ENCODE data around the gene LY6G6D.
A peak's percentile ranks its signal among the peaks of the same experiment; 100 is the strongest.

The LY6G6D gene

DNA sequence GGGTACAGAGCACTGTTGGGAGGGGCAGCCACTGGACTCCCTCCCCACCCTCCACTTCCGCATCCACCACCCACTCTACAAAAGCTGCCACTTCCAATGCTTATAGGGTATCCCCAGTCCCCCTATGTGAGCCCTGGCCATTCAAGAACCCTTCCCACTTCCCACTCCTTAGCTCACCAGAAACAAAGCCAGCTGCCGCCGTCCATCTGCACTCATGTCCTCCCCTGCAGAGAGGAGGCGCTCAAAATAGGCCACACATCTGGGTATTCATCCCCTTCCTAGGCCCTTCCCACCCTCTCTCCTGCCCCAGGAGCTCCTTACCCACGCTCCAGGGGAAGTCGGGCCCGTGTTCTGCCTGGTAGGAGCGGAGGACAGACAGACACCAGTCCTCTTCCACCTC is 27.8 kb upstream of the LY6G6D start:
- no peak for DNase-seq (ENCODE audit: low spot score)
- in situ Hi-C loops (cut with MboI; ENCODE audit: low sequenced_read_pairs, unreplicated experiment) = loop anchor here (10.0 kb wide), 1 partner anchor 267 kb away; the partner anchor contains the start of genes NELFE and SKIC2
- TF ChIP-seq, protein P1, sequence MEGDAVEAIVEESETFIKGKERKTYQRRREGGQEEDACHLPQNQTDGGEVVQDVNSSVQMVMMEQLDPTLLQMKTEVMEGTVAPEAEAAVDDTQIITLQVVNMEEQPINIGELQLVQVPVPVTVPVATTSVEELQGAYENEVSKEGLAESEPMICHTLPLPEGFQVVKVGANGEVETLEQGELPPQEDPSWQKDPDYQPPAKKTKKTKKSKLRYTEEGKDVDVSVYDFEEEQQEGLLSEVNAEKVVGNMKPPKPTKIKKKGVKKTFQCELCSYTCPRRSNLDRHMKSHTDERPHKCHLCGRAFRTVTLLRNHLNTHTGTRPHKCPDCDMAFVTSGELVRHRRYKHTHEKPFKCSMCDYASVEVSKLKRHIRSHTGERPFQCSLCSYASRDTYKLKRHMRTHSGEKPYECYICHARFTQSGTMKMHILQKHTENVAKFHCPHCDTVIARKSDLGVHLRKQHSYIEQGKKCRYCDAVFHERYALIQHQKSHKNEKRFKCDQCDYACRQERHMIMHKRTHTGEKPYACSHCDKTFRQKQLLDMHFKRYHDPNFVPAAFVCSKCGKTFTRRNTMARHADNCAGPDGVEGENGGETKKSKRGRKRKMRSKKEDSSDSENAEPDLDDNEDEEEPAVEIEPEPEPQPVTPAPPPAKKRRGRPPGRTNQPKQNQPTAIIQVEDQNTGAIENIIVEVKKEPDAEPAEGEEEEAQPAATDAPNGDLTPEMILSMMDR (IDR thresholded peaks at IDR 0.05; ENCODE audit: borderline replicate concordance, control extremely low read depth, extremely low read depth, insufficient read depth, missing control alignments) = no peak

DNA sequence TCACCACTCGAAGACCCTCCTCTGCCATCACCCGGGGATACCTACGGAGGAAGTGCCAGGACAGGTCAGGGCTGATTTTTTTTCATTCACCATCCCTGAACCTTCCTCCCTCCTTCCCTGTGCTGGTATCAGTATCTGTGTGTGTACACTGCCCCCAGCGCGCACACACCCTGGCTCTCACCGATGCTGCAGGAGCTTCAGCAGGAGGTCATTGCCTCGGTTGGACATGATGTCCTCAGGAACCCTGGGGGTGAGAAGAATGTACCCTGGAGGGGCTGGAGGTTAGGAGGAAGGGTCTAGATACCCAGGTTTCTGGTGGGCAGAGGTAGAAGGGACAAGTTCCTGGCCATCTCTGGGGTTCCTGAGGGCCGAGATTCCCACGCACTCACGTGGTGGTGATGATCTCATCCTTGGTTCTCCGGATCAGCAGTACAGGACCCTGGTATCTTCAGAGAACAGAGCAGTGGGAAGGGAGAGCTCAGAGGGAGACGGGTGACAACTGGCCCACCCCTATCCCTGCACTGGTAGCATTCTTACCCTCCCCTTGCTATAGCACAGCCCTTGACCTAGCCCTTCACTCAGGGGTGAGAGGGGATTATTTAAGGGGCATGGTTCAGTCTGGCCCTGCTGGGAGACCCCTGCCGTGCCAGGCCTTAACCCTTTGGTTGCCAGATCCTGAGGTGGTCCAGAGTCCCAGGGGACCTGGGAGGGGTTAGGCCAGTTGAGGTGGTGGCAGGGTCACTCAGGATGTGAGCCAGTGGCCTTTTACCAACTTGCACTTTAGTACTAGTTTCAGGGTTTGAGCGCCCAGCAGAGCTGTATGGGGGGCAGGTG is 27.1 kb upstream of the LY6G6D start:
- in situ Hi-C loops (cut with MboI; ENCODE audit: low sequenced_read_pairs, unreplicated experiment) = loop anchor here (10.0 kb wide), 1 partner anchor 267 kb away; the partner anchor contains the start of genes NELFE and SKIC2
- DNase-seq (ENCODE audit: low spot score) = no peak
- TF ChIP-seq, protein P1 (IDR thresholded peaks at IDR 0.05; ENCODE audit: borderline replicate concordance, control extremely low read depth, extremely low read depth, insufficient read depth, missing control alignments) = no peak

DNA sequence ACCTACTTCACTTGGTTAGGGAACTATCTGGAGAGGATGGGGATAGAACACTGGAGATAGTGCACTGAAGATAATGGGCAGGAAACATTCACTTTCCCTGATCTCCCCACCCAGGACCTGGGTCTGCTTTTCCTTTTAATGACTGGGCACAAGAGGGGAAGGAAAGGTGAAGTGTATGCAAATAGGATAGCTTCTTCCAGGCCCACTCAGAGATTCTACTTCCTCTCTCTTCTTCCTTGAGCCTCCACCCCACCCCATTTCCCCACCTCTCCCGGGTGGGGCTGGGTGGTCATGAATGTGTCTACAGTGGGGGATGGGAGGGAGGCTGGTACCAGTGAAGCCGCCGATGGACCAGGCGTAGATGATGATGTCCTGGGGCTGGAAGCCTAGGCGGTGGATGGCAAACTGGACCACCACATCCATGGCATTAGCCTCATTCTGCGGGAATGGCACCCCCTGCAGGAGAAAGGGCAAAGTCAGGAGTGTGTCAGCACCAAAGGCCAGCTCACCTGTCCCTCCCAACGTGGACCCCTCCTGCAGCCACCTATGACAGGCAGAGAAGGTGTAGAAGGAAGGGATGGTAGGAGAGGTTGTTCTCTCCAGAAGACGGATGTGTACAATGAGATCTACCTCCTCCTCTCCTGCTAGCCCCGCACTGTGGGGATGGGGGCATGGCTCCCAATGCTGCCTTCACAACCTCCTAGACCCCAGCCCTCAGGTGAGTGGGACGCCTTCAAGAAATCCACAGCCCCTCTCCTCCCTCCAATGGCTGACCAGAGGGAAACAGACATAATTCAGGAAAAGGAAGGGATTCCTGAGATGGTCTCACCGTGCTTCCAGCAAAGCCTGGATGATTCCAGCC is 25.7 kb upstream of the LY6G6D start:
- TF ChIP-seq, protein P1 (IDR thresholded peaks at IDR 0.05; ENCODE audit: borderline replicate concordance, control extremely low read depth, extremely low read depth, insufficient read depth, missing control alignments) = peak; percentile 29
- peak; percentile 46 for DNase-seq (ENCODE audit: low spot score)
- in situ Hi-C loops (cut with MboI; ENCODE audit: low sequenced_read_pairs, unreplicated experiment) = loop anchor here (10.0 kb wide), 1 partner anchor 265 kb away; the partner anchor contains the start of genes NELFE and SKIC2

DNA sequence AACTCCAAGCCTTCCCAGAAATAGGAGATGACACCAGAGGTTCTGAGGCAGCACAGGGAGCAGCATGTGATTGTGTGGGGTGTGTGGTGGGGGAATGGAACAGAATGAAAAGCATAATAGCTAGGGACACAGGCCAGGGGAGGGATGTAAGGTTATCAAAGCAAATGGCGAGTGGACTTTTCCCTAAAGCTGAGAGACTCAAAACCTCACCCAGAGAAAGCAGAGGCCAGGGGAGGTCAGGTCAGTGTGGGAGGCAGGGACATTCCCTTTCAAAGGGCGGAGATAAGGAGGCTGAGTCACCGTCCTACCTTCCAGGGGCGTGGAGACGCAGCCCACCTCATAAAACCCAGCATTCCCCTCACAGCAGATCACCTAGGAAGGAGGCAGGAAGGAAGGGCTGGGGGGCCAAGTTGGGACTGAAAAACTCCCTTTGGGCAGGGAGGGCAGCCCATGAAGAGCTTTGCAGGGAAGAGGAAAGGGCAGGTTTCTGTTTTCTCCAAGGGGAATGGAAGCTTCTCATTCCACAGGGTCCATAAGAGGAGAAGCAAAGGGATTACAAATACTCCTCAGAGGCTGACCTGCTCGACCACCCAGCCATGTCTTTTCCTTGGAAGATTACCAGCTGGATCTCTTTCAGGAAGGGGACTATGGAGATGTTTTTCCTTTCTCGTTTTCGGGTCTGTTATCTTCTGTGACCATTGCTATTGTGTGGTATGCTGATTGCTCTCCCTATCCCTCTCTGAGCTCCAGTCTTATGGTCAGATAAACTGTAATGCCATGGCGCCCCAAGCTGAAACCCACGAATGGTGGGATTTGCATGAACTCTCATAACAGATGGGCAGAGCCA is 24.7 kb upstream of the LY6G6D start:
- DNase-seq (ENCODE audit: low spot score) = peak; percentile 29
- in situ Hi-C loops (cut with MboI; ENCODE audit: low sequenced_read_pairs, unreplicated experiment) = no loop called here
- TF ChIP-seq, protein P1 (IDR thresholded peaks at IDR 0.05; ENCODE audit: borderline replicate concordance, control extremely low read depth, extremely low read depth, insufficient read depth, missing control alignments) = no peak

DNA sequence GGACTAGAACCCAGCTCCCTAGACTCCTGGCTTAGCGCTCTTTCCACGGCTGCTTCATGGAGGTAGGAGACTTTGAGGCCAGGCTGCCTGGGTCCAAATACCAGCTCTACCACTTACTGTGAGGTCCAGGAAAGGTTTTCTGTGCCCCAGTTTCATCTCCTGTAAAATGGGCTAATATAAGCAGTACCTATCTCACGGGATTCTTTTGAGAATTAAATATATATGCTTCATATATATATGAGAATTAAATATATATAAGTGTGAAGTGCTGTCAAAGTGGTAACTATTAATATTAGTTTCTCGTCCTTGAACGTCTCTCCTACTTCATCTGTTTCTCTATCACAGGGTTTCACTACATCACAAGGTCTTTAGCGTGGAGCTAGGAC is 24.1 kb upstream of the LY6G6D start:
- TF ChIP-seq, protein P1 (IDR thresholded peaks at IDR 0.05; ENCODE audit: borderline replicate concordance, control extremely low read depth, extremely low read depth, insufficient read depth, missing control alignments) = no peak
- in situ Hi-C loops (cut with MboI; ENCODE audit: low sequenced_read_pairs, unreplicated experiment) = no loop called here
- DNase-seq (ENCODE audit: low spot score) = no peak

Data from GM13976 (cell line).